NK-92 treated with Interleukin-12 subunit alpha and Interleukin-12 subunit beta, amount 100 ng/mL, for 24 hours (cell line): Measurements from ENCODE around the gene GNLY.
"Not testable (repeated sequence)": the region's sequence is repeated elsewhere in the genome, so short reads cannot be mapped to it uniquely, and the experiment has no call there.

Source experiments
- DNase-seq: peaks from one replicate; lab custom pipeline; 2025; lab: John Stamatoyannopoulos, UW

GNLY gene

GRCh38 chr2:85710687-85711577 is 16.8 kb downstream of the GNLY start:
- DNase-seq, result no peak

- DNase-seq, result no peak
Measured at GRCh38 chr2:85711578-85712060, 17.5 kb downstream of the GNLY start.

GRCh38 chr2:85712336-85712735 is 18.2 kb downstream of the GNLY start:
- DNase-seq, result no peak

GRCh38 chr2:85712849-85713612 is 18.9 kb downstream of the GNLY start:
- DNase-seq, result no peak

- no peak for DNase-seq
Measured at GRCh38 chr2:85713836-85714235, 19.7 kb downstream of the GNLY start.

- not testable (repeated sequence) for DNase-seq
Measured at GRCh38 chr2:85714421-85714820, 20.3 kb downstream of the GNLY start.

- DNase-seq, result no peak
Measured at GRCh38 chr2:85714841-85715240, 20.7 kb downstream of the GNLY start.

GRCh38 chr2:85716346-85716914 is 22.3 kb downstream of the GNLY start:
- DNase-seq, result no peak

- no peak for DNase-seq
Measured at GRCh38 chr2:85717308-85718008, 23.3 kb downstream of the GNLY start.

GRCh38 chr2:85718009-85718391 is 23.8 kb downstream of the GNLY start:
- no peak for DNase-seq

- DNase-seq, result no peak
Measured at GRCh38 chr2:85718885-85719492, 24.8 kb downstream of the GNLY start.

- DNase-seq, result no peak
Measured at GRCh38 chr2:85719609-85720240, 25.6 kb downstream of the GNLY start.

- DNase-seq, result no peak
Measured at GRCh38 chr2:85720533-85720932, 26.4 kb downstream of the GNLY start.

GRCh38 chr2:85721641-85722040 is 27.5 kb downstream of the GNLY start:
- no peak for DNase-seq

- no peak for DNase-seq
Measured at GRCh38 chr2:85722519-85722918, 28.4 kb downstream of the GNLY start.

GRCh38 chr2:85723707-85724360 is 29.7 kb downstream of the GNLY start:
- DNase-seq, result no peak

GRCh38 chr2:85724731-85725181 is 30.6 kb downstream of the GNLY start:
- no peak for DNase-seq

GRCh38 chr2:85725451-85725850 is 31.3 kb downstream of the GNLY start:
- no peak for DNase-seq

GRCh38 chr2:85727798-85728197 is 33.6 kb downstream of the GNLY start:
- DNase-seq, result no peak

GRCh38 chr2:85728342-85728741 is 34.2 kb downstream of the GNLY start:
- no peak for DNase-seq
